HepG2 (cell line): ENCODE measurements around the gene NT5DC4. TPM values are rescaled to one million over a fixed set of nuclear protein-coding genes. Genes with fewer than 3 reads are reported as not detected.

ENCODE experiments used
- FOXA1 ChIP-seq, 2 experiments: fragments of 450-650 bp in 1 of 2; sonication (generic) in 1 of 2; formaldehyde crosslinking in 1 of 2; IDR thresholded peaks; 2 replicates each; pipeline versions ENCODE4 v1.4.0 to v1.6.1; 2016 to 2020; ENCODE audit warnings: missing genetic modification reagents in 1 of 2
- FOXK1 ChIP-seq: sonication (generic); formaldehyde crosslinking; IDR thresholded peaks from 2 replicates; pipeline ENCODE4 v1.4.0; 2020; ENCODE audit warnings: low read depth, missing genetic modification reagents, borderline replicate concordance
- FOXO1 ChIP-seq: sonication (generic); formaldehyde crosslinking; IDR thresholded peaks from 2 replicates; pipeline ENCODE4 v1.4.0; 2020; ENCODE audit warnings: missing genetic modification reagents
- HOXA5 ChIP-seq: sonication (generic); formaldehyde crosslinking; IDR thresholded peaks from 2 replicates; pipeline ENCODE4 v1.4.0; 2020; ENCODE audit warnings: missing genetic modification reagents
- NFATC3 ChIP-seq: sonication (generic); formaldehyde crosslinking; IDR thresholded peaks from 2 replicates; pipeline ENCODE4 v1.5.1; 2020; ENCODE audit warnings: mild to moderate bottlenecking, missing genetic modification reagents
- NR3C1 ChIP-seq: sonication (generic); formaldehyde crosslinking; IDR thresholded peaks from 2 replicates; pipeline ENCODE4 v1.4.0; 2020; ENCODE audit warnings: missing genetic modification reagents
- POGZ ChIP-seq: sonication (generic); formaldehyde crosslinking; IDR thresholded peaks from 2 replicates; pipeline ENCODE4 v1.4.0; 2020; ENCODE audit warnings: mild to moderate bottlenecking, missing genetic modification reagents
- REL ChIP-seq: sonication (generic); formaldehyde crosslinking; conservative IDR thresholded peaks from 2 replicates; pipeline ENCODE4 v1.8.0; 2022; ENCODE audit warnings: mild to moderate bottlenecking, missing genetic modification reagents, moderate library complexity
- RFX1 ChIP-seq: fragments of 450-650 bp; IDR thresholded peaks from 2 replicates; pipeline ENCODE4 v1.6.1; 2017
- SNAI1 ChIP-seq: sonication (generic); formaldehyde crosslinking; IDR thresholded peaks from 2 replicates; pipeline ENCODE4 v1.5.0; 2020; ENCODE audit warnings: mild to moderate bottlenecking, missing genetic modification reagents, borderline replicate concordance
- ZBTB14 ChIP-seq: sonication (generic); formaldehyde crosslinking; IDR thresholded peaks from 2 replicates; pipeline ENCODE4 v1.4.0; 2020; ENCODE audit warnings: missing genetic modification reagents
- ZBTB3 ChIP-seq: sonication (generic); formaldehyde crosslinking; IDR thresholded peaks from 2 replicates; pipeline ENCODE4 v1.4.0; 2020; ENCODE audit warnings: low read depth, mild to moderate bottlenecking, moderate library complexity, missing genetic modification reagents, borderline replicate concordance
- ZNF136 ChIP-seq: sonication (generic); formaldehyde crosslinking; IDR thresholded peaks from 2 replicates; pipeline ENCODE4 v1.8.1; 2022; ENCODE audit warnings: low read depth, mild to moderate bottlenecking, moderate library complexity, missing genetic modification reagents
- ZNF143 ChIP-seq: sonication (generic); formaldehyde crosslinking; IDR thresholded peaks from 2 replicates; pipeline ENCODE4 v1.4.0; 2020; ENCODE audit warnings: missing genetic modification reagents
- ZNF230 ChIP-seq: sonication (generic); formaldehyde crosslinking; IDR thresholded peaks from 2 replicates; pipeline ENCODE4 v1.4.0; 2020; ENCODE audit warnings: mild to moderate bottlenecking, missing genetic modification reagents
- ZNF317 ChIP-seq: sonication (generic); formaldehyde crosslinking; IDR thresholded peaks from 2 replicates; pipeline ENCODE4 v1.5.0; 2020; ENCODE audit warnings: mild to moderate bottlenecking, missing genetic modification reagents
- ZNF484 ChIP-seq: sonication (generic); formaldehyde crosslinking; IDR thresholded peaks from 2 replicates; pipeline ENCODE4 v1.5.1; 2020; ENCODE audit warnings: mild to moderate bottlenecking, low read depth, missing genetic modification reagents, borderline replicate concordance
- ZNF788 ChIP-seq: sonication (generic); formaldehyde crosslinking; IDR thresholded peaks from 2 replicates; pipeline ENCODE4 v1.5.0; 2020; ENCODE audit warnings: mild to moderate bottlenecking, missing genetic modification reagents, borderline replicate concordance
- ZSCAN9 ChIP-seq: IDR thresholded peaks from 2 replicates; pipeline ENCODE4 v1.6.1; 2016; ENCODE audit warnings: borderline replicate concordance
- polyA plus RNA-seq, 8 experiments: library from polyadenylated mRNA; depleted of rRNA in 3 of 8; stranded (reverse) in 7 of 8; unstranded in 1 of 8; fragments of >200 nt; fragmentation: Illumina TruSeq in 4 of 8; extraction: Trizol in 4 of 8; gene quantifications; 2 replicates each; pipeline versions ENCODE4 v1.2.1 to v1.2.3, GENCODE V29; 2011 to 2016; ENCODE audit warnings: low read depth in 4 of 8, missing spikeins in 1 of 8, mixed read lengths in 1 of 8; ENCODE audit not compliant: insufficient read depth in 1 of 8
- total RNA-seq, 5 experiments: library from RNA; depleted of rRNA; stranded (reverse); fragments of >200 nt; fragmentation: Illumina TruSeq; extraction: Trizol; gene quantifications; 2 replicates each; pipeline ENCODE4 v1.2.3, GENCODE V29; 2016; ENCODE audit warnings: low read depth in 1 of 5
- TF ChIP-seq, protein P1 (sequence below): sonication (generic); formaldehyde crosslinking; IDR thresholded peaks from 2 replicates; pipeline ENCODE4 v1.4.0; 2020; ENCODE audit warnings: missing genetic modification reagents, borderline replicate concordance
- TF ChIP-seq, protein P2 (sequence below): sonication (generic); formaldehyde crosslinking; IDR thresholded peaks from 2 replicates; pipeline ENCODE4 v1.4.0; 2020; ENCODE audit warnings: missing genetic modification reagents
- TF ChIP-seq, protein P3 (sequence below): sonication (generic); formaldehyde crosslinking; conservative IDR thresholded peaks from 2 replicates; pipeline ENCODE4 v1.8.0; 2022; ENCODE audit warnings: missing genetic modification reagents
- TF ChIP-seq, protein P4 (sequence below): sonication (generic); formaldehyde crosslinking; IDR thresholded peaks from 2 replicates; pipeline ENCODE4 v1.4.0; 2020; ENCODE audit warnings: mild to moderate bottlenecking, missing genetic modification reagents, borderline replicate concordance

The NT5DC4 gene
- total and polyA plus RNA-seq, 2 of the 13 experiments (the other 11 are each of a cell fraction or from before 2014, with no cell fraction given) = 0.04 to 4.2 TPM

- TF ChIP-seq REL (CRISPR knock-in tag) (no peak), RFX1 (peak; percentile 60; the same call in 1 of the 2 replicates), NR3C1 (CRISPR knock-in tag) (no peak), POGZ (CRISPR knock-in tag) (peak; percentile 57; the same call in 1 of the 2 replicates), ZSCAN9 (CRISPR knock-in tag) (no peak), FOXA1 (IDR thresholded peaks at IDR 0.05) (peak; percentile 17; the same call in 1 of the 2 replicates), FOXA1 (CRISPR knock-in tag; IDR thresholded peaks at IDR 0.05) (peak; percentile 65), ZNF230 (CRISPR knock-in tag) (no peak), ZBTB3 (CRISPR knock-in tag) (no peak), SNAI1 (CRISPR knock-in tag) (no peak), FOXO1 (CRISPR knock-in tag) (peak; percentile 79), ZNF484 (no peak), FOXK1 (peak; percentile 83; the same call in 1 of the 2 replicates), ZNF788 (CRISPR knock-in tag) (no peak), ZNF143 (CRISPR knock-in tag) (no peak), ZNF136 (CRISPR knock-in tag) (no peak), ZNF317 (no peak), HOXA5 (CRISPR knock-in tag) (no peak), NFATC3 (no peak), ZBTB14 (CRISPR knock-in tag) (no peak)
- TF ChIP-seq, protein P1, sequence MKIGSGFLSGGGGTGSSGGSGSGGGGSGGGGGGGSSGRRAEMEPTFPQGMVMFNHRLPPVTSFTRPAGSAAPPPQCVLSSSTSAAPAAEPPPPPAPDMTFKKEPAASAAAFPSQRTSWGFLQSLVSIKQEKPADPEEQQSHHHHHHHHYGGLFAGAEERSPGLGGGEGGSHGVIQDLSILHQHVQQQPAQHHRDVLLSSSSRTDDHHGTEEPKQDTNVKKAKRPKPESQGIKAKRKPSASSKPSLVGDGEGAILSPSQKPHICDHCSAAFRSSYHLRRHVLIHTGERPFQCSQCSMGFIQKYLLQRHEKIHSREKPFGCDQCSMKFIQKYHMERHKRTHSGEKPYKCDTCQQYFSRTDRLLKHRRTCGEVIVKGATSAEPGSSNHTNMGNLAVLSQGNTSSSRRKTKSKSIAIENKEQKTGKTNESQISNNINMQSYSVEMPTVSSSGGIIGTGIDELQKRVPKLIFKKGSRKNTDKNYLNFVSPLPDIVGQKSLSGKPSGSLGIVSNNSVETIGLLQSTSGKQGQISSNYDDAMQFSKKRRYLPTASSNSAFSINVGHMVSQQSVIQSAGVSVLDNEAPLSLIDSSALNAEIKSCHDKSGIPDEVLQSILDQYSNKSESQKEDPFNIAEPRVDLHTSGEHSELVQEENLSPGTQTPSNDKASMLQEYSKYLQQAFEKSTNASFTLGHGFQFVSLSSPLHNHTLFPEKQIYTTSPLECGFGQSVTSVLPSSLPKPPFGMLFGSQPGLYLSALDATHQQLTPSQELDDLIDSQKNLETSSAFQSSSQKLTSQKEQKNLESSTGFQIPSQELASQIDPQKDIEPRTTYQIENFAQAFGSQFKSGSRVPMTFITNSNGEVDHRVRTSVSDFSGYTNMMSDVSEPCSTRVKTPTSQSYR (CRISPR knock-in tag) = no peak
- TF ChIP-seq, protein P2, sequence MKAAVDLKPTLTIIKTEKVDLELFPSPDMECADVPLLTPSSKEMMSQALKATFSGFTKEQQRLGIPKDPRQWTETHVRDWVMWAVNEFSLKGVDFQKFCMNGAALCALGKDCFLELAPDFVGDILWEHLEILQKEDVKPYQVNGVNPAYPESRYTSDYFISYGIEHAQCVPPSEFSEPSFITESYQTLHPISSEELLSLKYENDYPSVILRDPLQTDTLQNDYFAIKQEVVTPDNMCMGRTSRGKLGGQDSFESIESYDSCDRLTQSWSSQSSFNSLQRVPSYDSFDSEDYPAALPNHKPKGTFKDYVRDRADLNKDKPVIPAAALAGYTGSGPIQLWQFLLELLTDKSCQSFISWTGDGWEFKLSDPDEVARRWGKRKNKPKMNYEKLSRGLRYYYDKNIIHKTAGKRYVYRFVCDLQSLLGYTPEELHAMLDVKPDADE (CRISPR knock-in tag) = no peak
- TF ChIP-seq, protein P3, sequence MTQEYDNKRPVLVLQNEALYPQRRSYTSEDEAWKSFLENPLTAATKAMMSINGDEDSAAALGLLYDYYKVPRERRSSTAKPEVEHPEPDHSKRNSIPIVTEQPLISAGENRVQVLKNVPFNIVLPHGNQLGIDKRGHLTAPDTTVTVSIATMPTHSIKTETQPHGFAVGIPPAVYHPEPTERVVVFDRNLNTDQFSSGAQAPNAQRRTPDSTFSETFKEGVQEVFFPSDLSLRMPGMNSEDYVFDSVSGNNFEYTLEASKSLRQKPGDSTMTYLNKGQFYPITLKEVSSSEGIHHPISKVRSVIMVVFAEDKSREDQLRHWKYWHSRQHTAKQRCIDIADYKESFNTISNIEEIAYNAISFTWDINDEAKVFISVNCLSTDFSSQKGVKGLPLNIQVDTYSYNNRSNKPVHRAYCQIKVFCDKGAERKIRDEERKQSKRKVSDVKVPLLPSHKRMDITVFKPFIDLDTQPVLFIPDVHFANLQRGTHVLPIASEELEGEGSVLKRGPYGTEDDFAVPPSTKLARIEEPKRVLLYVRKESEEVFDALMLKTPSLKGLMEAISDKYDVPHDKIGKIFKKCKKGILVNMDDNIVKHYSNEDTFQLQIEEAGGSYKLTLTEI (CRISPR knock-in tag) = no peak
- TF ChIP-seq, protein P4, sequence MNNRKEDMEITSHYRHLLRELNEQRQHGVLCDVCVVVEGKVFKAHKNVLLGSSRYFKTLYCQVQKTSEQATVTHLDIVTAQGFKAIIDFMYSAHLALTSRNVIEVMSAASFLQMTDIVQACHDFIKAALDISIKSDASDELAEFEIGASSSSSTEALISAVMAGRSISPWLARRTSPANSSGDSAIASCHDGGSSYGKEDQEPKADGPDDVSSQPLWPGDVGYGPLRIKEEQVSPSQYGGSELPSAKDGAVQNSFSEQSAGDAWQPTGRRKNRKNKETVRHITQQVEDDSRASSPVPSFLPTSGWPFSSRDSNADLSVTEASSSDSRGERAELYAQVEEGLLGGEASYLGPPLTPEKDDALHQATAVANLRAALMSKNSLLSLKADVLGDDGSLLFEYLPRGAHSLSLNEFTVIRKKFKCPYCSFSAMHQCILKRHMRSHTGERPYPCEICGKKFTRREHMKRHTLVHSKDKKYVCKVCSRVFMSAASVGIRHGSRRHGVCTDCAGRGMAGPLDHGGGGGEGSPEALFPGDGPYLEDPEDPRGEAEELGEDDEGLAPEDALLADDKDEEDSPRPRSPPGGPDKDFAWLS (CRISPR knock-in tag) = no peak
Measured at GRCh38 chr2:112692495-112692911, 28.3 kb upstream of the NT5DC4 start (continued).
